Endodermal cell (in vitro differentiated cells): ENCODE results near the gene NAP1L1. TPM values are rescaled to one million over a fixed set of nuclear protein-coding genes. Genes with fewer than 3 reads are reported as not detected.
A peak's percentile ranks its signal among the peaks of the same experiment; 100 is the strongest.

Experiments
- DNase-seq: peaks from one replicate; pipeline ENCODE4 v3.0.0-alpha.2; 2017
- H3K27ac ChIP-seq: 2 replicates; pipeline ENCODE4 v1.5.1; 2013; ENCODE audit warnings: mild to moderate bottlenecking, low read depth, low read length, moderate library complexity
- H3K27me3 ChIP-seq: 2 replicates; pipeline ENCODE4 v1.6.1; 2013; ENCODE audit warnings: mild to moderate bottlenecking, low read length, moderate library complexity; ENCODE audit not compliant: insufficient read depth, control insufficient read depth, poor library complexity, severe bottlenecking
- H3K36me3 ChIP-seq: 2 replicates; pipeline ENCODE4 v1.7.0; 2013; ENCODE audit warnings: mild to moderate bottlenecking, low read length, moderate library complexity; ENCODE audit not compliant: control insufficient read depth, insufficient read depth
- H3K4me1 ChIP-seq: one replicate; pipeline ENCODE4 v1.7.0; 2013; ENCODE audit warnings: low read length; ENCODE audit not compliant: control insufficient read depth, insufficient read depth
- H3K4me3 ChIP-seq: 2 replicates; pipeline ENCODE4 v1.5.1; 2013; ENCODE audit warnings: mild to moderate bottlenecking, low read length, moderate library complexity
- H3K9ac ChIP-seq: 2 replicates; pipeline ENCODE4 v1.6.1; 2013; ENCODE audit warnings: mild to moderate bottlenecking, low read length, moderate library complexity; ENCODE audit not compliant: poor library complexity, severe bottlenecking; ENCODE audit errors: extremely low read depth
- H3K9me3 ChIP-seq: 2 replicates; pipeline ENCODE4 v1.6.1; 2013; ENCODE audit warnings: mild to moderate bottlenecking, low read length, moderate library complexity; ENCODE audit not compliant: control insufficient read depth
- H3K27ac Mint-ChIP-seq: 2 replicates; pipeline ENCODE4 v1.8.0; 2020; ENCODE audit warnings: mixed read lengths
- H3K27me3 Mint-ChIP-seq: 2 replicates; pipeline ENCODE4 v1.8.0; 2021; ENCODE audit warnings: mild to moderate bottlenecking, mixed read lengths; ENCODE audit not compliant: insufficient read depth
- H3K36me3 Mint-ChIP-seq: 2 replicates; pipeline ENCODE4 v1.8.0; 2020; ENCODE audit warnings: low read depth, mixed read lengths
- H3K4me1 Mint-ChIP-seq: 2 replicates; pipeline ENCODE4 v1.8.0; 2020; ENCODE audit warnings: mixed read lengths
- H3K4me3 Mint-ChIP-seq: 2 replicates; pipeline ENCODE4 v1.8.0; 2020; ENCODE audit warnings: mild to moderate bottlenecking, moderate library complexity, mixed read lengths
- H3K9me3 Mint-ChIP-seq: 2 replicates; pipeline ENCODE4 v1.8.0; 2020; ENCODE audit warnings: mild to moderate bottlenecking, mixed read lengths
- WGBS, 2 experiments: methylation state at CpG; one replicate each; pipeline versions ENCODE4 v1.1.5 to v1.1.7; 2013; ENCODE audit warnings: missing lambda C conversion rate in 2 of 2, mixed read lengths in 1 of 2; ENCODE audit not compliant: insufficient coverage in 1 of 2, insufficient read length in 1 of 2; 5-methylcytosine and 5-hydroxymethylcytosine counted together
- total RNA-seq, 2 donors: library from RNA; stranded (reverse); fragmentation: NEBNext Ultra II Directional in 1 of 2; extraction: Animal tissue kit (Norgen Biotek cat#: 25700) in 1 of 2; gene quantifications; 2 replicates in 1 of 2; 3 replicates in 1 of 2; pipeline ENCODE4 v1.2.1, GENCODE V29; 2021
- TF ChIP-seq, protein P1 (sequence below): fragments of 200-600 bp; sonication (generic); conservative IDR thresholded peaks from 2 replicates; pipeline ENCODE4 v1.5.0; 2021; ENCODE audit warnings: antibody characterized with exemption, mild to moderate bottlenecking

Gene NAP1L1
- total RNA-seq, 2 donors from 2014 or later, result 711 to 829 TPM

DNA sequence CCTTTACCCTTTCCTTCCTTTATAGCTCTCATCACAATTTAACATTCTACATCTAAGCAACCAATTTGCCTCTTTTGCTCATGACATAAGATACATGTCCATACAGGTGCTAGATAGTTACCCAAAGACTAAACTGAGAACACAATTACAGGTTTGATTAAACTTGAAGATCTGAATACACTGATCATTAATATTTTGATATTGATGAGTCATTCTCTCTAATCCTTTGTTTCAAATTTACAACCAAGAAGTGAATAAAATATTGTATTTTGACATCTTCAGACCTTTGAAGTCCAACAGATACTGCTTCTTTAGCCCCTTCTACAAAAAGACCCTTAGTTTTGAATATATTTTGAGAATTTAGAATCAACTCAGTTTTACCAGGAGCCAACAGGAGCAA, 2.6 kb downstream of the NAP1L1 start:
- Mint-ChIP-seq H3K4me1 (peaks cover 36% of the 10 kb centered on the region), H3K27ac (peak overlapping the region; percentile 38), H3K9me3 (no peaks in the 10 kb centered on the region), H3K4me3 (peak overlapping the region; percentile 91), H3K36me3 (peaks cover 27% of the 10 kb centered on the region), H3K27me3 (no peaks in the 10 kb centered on the region)
- Histone ChIP-seq H3K9ac (no peak overlapping the region), H3K36me3 (peaks cover 31% of the 10 kb centered on the region), H3K27ac (no peak overlapping the region), H3K27me3 (no peaks in the 10 kb centered on the region), H3K4me3 (peak overlapping the region; percentile 95), H3K9me3 (no peaks in the 10 kb centered on the region), H3K4me1 (peaks cover 6% of the 10 kb centered on the region)
- TF ChIP-seq, protein P1, sequence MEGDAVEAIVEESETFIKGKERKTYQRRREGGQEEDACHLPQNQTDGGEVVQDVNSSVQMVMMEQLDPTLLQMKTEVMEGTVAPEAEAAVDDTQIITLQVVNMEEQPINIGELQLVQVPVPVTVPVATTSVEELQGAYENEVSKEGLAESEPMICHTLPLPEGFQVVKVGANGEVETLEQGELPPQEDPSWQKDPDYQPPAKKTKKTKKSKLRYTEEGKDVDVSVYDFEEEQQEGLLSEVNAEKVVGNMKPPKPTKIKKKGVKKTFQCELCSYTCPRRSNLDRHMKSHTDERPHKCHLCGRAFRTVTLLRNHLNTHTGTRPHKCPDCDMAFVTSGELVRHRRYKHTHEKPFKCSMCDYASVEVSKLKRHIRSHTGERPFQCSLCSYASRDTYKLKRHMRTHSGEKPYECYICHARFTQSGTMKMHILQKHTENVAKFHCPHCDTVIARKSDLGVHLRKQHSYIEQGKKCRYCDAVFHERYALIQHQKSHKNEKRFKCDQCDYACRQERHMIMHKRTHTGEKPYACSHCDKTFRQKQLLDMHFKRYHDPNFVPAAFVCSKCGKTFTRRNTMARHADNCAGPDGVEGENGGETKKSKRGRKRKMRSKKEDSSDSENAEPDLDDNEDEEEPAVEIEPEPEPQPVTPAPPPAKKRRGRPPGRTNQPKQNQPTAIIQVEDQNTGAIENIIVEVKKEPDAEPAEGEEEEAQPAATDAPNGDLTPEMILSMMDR, result no peak
- no peak for DNase-seq

DNA sequence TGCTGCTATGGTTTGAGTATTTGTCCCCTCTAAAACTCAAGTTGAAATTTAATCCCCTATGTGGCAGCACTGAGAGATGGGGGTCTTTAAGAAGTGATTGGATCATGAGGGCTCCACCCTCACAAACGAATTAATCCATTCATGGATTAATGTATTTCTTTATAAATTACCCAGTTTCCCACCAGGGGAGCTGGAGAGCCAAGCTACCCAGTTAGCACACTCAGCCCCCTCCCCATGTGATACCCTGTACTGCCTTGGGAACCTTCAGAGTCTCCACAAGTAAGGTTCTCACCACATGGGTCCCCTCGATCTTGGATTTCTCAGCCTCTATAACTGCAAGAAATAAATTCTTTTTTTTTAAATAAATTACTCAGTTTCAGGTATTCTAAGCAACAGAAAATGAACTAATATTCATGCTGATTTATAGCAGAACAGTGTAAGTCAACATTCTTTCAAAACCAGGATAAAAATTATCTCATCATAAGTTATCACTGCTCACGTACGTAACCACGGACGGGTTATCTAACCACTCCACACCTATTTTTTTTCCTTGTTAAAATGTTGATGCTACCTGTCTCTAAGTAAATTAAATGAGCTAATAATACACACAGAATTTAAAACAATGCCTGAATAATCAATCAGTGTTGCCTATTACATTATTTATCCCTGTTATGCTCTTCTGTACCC, 3.6 kb downstream of the NAP1L1 start:
- peak overlapping the region; percentile 44 for H3K27ac Mint-ChIP-seq
- peak; percentile 70 for DNase-seq
- H3K27me3 Mint-ChIP-seq, result no peaks in the 10 kb centered on the region
- no peaks in the 10 kb centered on the region for H3K9me3 ChIP-seq
- H3K27me3 ChIP-seq, result no peaks in the 10 kb centered on the region
- H3K27ac ChIP-seq, result no peak overlapping the region
- H3K4me1 Mint-ChIP-seq, result peaks cover 36% of the 10 kb centered on the region
- peaks cover 27% of the 10 kb centered on the region for H3K36me3 Mint-ChIP-seq
- WGBS, 2 experiments, result 88% methylated on average over 6 of the region's 6 CpGs; no CpG with 5 or more reads in 1 of the 2 experiments
- peak overlapping the region; percentile 95 for H3K4me3 ChIP-seq
- H3K4me1 ChIP-seq, result peaks cover 6% of the 10 kb centered on the region
- TF ChIP-seq, protein P1, result peak; percentile 65
- H3K4me3 Mint-ChIP-seq, result no peak overlapping the region
- H3K36me3 ChIP-seq, result peaks cover 35% of the 10 kb centered on the region
- H3K9ac ChIP-seq, result no peak overlapping the region
- H3K9me3 Mint-ChIP-seq, result no peaks in the 10 kb centered on the region

DNA sequence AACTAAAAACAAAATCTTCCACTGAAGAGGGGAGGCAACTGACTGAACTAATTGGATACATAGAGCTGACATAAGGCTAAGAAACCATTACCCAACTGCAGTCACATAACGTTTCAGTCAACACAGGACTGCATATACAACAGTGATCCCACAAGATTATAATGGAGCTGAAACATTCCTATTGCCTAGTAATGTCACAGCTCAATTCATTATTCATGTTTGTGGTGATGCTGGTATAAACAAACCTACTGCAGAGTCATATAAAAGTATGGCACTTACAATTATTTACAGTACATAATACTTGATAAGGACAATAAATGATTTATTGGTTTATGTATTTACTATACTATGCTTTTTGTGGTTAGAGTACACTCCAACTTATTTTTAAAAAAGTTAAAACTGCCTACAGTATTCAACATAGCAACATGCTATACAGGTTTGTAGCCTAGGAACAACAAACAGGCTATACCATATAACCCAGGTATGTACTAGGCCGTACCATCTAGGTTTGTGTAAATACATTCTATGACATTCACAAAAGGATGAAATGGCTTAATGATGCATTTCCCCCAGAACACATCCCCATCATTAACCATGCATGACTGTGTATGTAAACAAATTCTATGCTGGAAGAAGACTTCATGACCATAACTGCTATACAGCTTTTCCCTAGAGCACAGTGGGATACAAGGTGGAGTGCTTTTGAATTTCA, 4.3 kb downstream of the NAP1L1 start:
- Histone ChIP-seq H3K36me3 (peaks cover 40% of the 10 kb centered on the region), H3K4me1 (peaks cover 6% of the 10 kb centered on the region), H3K9me3 (no peaks in the 10 kb centered on the region), H3K27ac (no peak overlapping the region), H3K4me3 (no peak overlapping the region), H3K27me3 (no peaks in the 10 kb centered on the region), H3K9ac (no peak overlapping the region)
- no peak for DNase-seq
- Mint-ChIP-seq H3K27ac (peak overlapping the region; percentile 80), H3K4me1 (peaks cover 33% of the 10 kb centered on the region), H3K4me3 (no peak overlapping the region), H3K36me3 (peaks cover 27% of the 10 kb centered on the region), H3K27me3 (no peaks in the 10 kb centered on the region), H3K9me3 (no peaks in the 10 kb centered on the region)
- TF ChIP-seq, protein P1, result no peak
- WGBS, 2 experiments, result 81 to 100% methylated on average over 1 to 2 of the region's 2 CpGs
